GM21447 (cell line): Measurements from ENCODE around the gene PGF.
A peak's percentile ranks its signal among the peaks of the same experiment; 100 is the strongest.
"Not testable (repeated sequence)": the region's sequence is repeated elsewhere in the genome, so short reads cannot be mapped to it uniquely, and the experiment has no call there.

Experiments
- ATAC-seq: cut with Tn5 transposase; IDR thresholded peaks from one replicate; pipeline ENCODE4 v1.9.1; 2021; ENCODE audit not compliant: unreplicated experiment

Gene PGF

GRCh38 chr14:74955229-74956026 lies at the start of gene PGF:
PGF (minus strand) TSS chr14:74955597; CDS start chr14:74955242, 355 bp downstream.
- ATAC-seq = no peak

- ATAC-seq = no peak
Measured at GRCh38 chr14:75003250-75004027, 48.0 kb upstream of the PGF start.

- ATAC-seq = peak; percentile 96
Measured at GRCh38 chr14:75002392-75003249, 47.2 kb upstream of the PGF start, which contains the start of gene EIF2B2. EIF2B2 (plus strand) TSS chr14:75002921; CDS start chr14:75002991, 70 bp downstream.

- peak; percentile 1 for ATAC-seq
Measured at GRCh38 chr14:75001899-75002298, 46.5 kb upstream of the PGF start.

- no peak for ATAC-seq
Measured at GRCh38 chr14:75001261-75001660, 45.9 kb upstream of the PGF start.

- ATAC-seq = not testable (repeated sequence)
Measured at GRCh38 chr14:74995781-74996180, 40.4 kb upstream of the PGF start.

GRCh38 chr14:74994182-74994581 lies 38.8 kb upstream of the PGF start:
- ATAC-seq = not testable (repeated sequence)

- no peak for ATAC-seq
Measured at GRCh38 chr14:74988993-74989392, 33.6 kb upstream of the PGF start.

GRCh38 chr14:74988131-74988530 lies 32.7 kb upstream of the PGF start:
- no peak for ATAC-seq

GRCh38 chr14:74985806-74986205 lies 30.4 kb upstream of the PGF start:
- ATAC-seq = no peak

GRCh38 chr14:74985028-74985310 lies 29.6 kb upstream of the PGF start:
- ATAC-seq = no peak

GRCh38 chr14:74984236-74985027 lies 29.0 kb upstream of the PGF start:
- ATAC-seq = no peak

- no peak for ATAC-seq
Measured at GRCh38 chr14:74983343-74983742, 27.9 kb upstream of the PGF start.

GRCh38 chr14:74982661-74983060 lies 27.3 kb upstream of the PGF start:
- no peak for ATAC-seq

GRCh38 chr14:74981833-74982232 lies 26.4 kb upstream of the PGF start:
- no peak for ATAC-seq

GRCh38 chr14:74981462-74981782 lies 26.0 kb upstream of the PGF start:
- ATAC-seq = no peak

GRCh38 chr14:74980731-74981461 lies 25.5 kb upstream of the PGF start:
- no peak for ATAC-seq

GRCh38 chr14:74980398-74980730 lies 25.0 kb upstream of the PGF start:
- ATAC-seq = no peak

- no peak for ATAC-seq
Measured at GRCh38 chr14:74979442-74980397, 24.3 kb upstream of the PGF start.
